GM19025 (cell line): Measurements from ENCODE around the gene PLGLB2.
"Not testable (repeated sequence)": the region's sequence is repeated elsewhere in the genome, so short reads cannot be mapped to it uniquely, and the experiment has no call there.

Source experiments
- ATAC-seq: cut with Tn5 transposase; IDR thresholded peaks from one replicate; pipeline ENCODE4 v1.9.1; 2021; ENCODE audit warnings: mild to moderate bottlenecking, low read depth, moderate library complexity; ENCODE audit not compliant: unreplicated experiment

PLGLB2 gene

DNA sequence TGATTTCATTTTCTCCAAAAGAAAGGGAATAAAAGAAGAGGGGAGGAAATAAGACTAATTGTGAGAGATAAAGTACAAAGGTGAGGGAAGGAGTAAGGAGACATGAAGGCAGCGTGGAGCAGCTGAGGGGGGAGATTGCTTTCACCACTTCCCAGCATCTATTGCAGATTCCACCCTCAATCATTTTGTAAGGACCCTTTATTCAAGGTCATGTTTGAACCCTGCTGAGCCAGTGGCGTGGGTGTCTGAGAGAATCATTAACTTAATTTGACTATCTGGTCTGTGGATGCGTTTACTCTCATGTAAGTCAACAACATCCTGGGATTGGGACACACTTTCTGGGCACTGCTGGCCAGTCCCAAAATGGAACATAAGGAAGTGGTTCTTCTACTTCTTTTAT is at the start of gene PLGLB2:
Gene PLGLB2 (plus strand): TSS at position 297 of the 400 bp plus-strand sequence. CDS start 67 bp downstream, at position 364.
- not testable (repeated sequence) for ATAC-seq

GRCh38 chr2:87704572-87705323 is 43.1 kb upstream of the PLGLB2 start:
- not testable (repeated sequence) for ATAC-seq

DNA sequence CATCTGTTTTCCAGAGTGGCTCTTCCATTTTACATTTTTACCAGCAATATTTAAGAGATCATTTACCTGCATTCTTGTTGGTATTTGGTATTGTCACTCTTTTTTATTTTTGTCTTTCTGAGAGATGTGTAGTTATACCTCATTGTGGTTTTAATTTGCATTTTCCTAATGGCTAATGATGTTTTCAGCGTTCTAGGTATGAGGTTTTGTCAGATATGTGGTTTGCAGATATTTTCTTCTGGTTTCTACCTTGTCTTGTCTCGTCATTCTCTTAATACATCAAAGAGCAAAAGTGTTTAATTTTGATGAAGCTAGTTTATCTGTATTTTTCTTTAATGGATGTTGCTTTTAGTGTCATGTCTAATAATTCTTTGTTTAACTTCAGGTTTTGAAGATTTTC is 39.5 kb upstream of the PLGLB2 start:
- ATAC-seq: not testable (repeated sequence)

GRCh38 chr2:87727940-87728599 is 19.8 kb upstream of the PLGLB2 start:
- not testable (repeated sequence) for ATAC-seq

GRCh38 chr2:87740928-87741327 is 7.0 kb upstream of the PLGLB2 start:
- ATAC-seq: not testable (repeated sequence)

GRCh38 chr2:87742393-87743108 is 5.3 kb upstream of the PLGLB2 start:
- not testable (repeated sequence) for ATAC-seq

- not testable (repeated sequence) for ATAC-seq
Observed at GRCh38 chr2:87743638-87744037, 4.2 kb upstream of the PLGLB2 start.

GRCh38 chr2:87745353-87745951 is 2.4 kb upstream of the PLGLB2 start:
- not testable (repeated sequence) for ATAC-seq

DNA sequence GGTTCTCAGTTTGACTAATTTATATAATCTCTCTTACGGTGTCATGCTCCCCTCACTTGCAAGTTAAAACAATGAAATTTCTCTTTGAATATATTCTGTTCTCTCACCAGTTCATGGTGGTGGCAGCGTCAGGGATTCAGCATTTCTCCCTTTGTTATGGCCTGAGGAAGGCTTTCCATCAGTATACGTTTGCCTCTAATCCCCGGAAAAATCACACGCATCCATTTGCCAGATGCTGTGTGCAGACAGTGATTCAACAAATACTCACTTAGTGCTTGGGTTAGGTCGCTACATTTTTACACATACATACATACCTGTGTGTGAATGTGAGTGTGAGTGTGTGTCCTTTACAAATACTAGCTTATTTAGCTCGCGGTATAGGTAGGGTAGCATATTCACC is 637 bp downstream of the PLGLB2 start:
- not testable (repeated sequence) for ATAC-seq

DNA sequence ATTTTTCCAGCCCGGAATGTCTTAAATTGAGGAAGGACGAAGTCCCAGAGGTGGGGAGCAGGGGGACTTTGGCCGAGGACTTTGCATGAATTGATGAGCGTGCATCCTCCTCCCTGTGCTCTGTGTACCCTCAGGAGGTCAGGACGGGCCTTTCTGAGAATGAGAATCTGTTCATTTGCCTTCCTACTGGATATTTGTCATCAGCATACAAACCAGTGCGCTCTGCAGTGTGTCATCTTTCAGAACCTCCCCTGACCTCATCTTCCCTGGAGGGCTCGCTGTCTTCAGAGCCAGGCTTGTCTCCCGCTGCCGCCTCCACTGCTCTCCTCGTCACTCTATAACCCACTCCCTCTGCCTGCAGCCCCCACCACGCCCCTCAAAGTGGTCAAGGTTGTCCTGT is 2.7 kb downstream of the PLGLB2 start:
- not testable (repeated sequence) for ATAC-seq

GRCh38 chr2:87754759-87755158 is 6.9 kb downstream of the PLGLB2 start:
- ATAC-seq: not testable (repeated sequence)
